Gastrocnemius medialis (tissue), 4 donors: ENCODE data around the gene ZNF513. TPM values are rescaled to one million over a fixed set of nuclear protein-coding genes. Genes with fewer than 3 reads are reported as not detected.

Experiments
- ATAC-seq, 2 donors: fragments of 150-250 bp; one replicate each; pipeline ENCODE4 v1.9.1; 2016
- DNase-seq, 2 donors: peaks; one replicate each; pipeline ENCODE4 v3.0.0-alpha.2; 2019
- H3K27ac ChIP-seq, 4 donors: fragments of 200-600 bp; sonication (generic); 1 replicate in 1 of 4; 2 replicates in 3 of 4; pipeline ENCODE4 v1.5.1; 2016 to 2018; ENCODE audit warnings: mild to moderate bottlenecking in 2 of 4, moderate library complexity in 1 of 4
- H3K27me3 ChIP-seq, 3 donors: fragments of 200-600 bp; sonication (generic) in 2 of 3; 1 replicate in 1 of 3; 2 replicates in 2 of 3; pipeline versions ENCODE4 v1.5.1 to v1.6.0; 2016 to 2019; ENCODE audit warnings: mild to moderate bottlenecking in 1 of 3, moderate library complexity in 1 of 3
- H3K36me3 ChIP-seq, 2 donors: fragments of 200-600 bp; sonication (generic) in 1 of 2; one replicate each; pipeline ENCODE4 v1.5.1; 2017 to 2018
- H3K4me1 ChIP-seq, 2 donors: fragments of 200-600 bp; sonication (generic) in 1 of 2; one replicate each; pipeline ENCODE4 v1.5.1; 2016 to 2017; ENCODE audit warnings: mild to moderate bottlenecking in 2 of 2
- H3K4me3 ChIP-seq, 4 donors: fragments of 200-600 bp; sonication (generic) in 3 of 4; 1 replicate in 1 of 4; 2 replicates in 3 of 4; pipeline ENCODE4 v1.5.1; 2016 to 2019; ENCODE audit warnings: mild to moderate bottlenecking in 2 of 4
- H3K9me3 ChIP-seq, 3 donors: fragments of 200-600 bp; sonication (generic) in 2 of 3; 1 replicate in 1 of 3; 2 replicates in 2 of 3; pipeline ENCODE4 v1.5.1; 2016 to 2019
- POLR2A ChIP-seq, 2 donors: fragments of 450-650 bp; IDR thresholded peaks; one replicate each; pipeline ENCODE4 v1.6.1; 2017; ENCODE audit warnings: antibody characterized with exemption in 2 of 2, mild to moderate bottlenecking in 2 of 2, moderate library complexity in 2 of 2
- in situ Hi-C, 4 donors: fragments of 200-750 bp; cut with MboI; loops; one replicate each; pipeline versions ENCODE4 v1.15.0 to v1.8.0; 2017; ENCODE audit warnings: low sequenced_read_pairs in 4 of 4
- intact Hi-C: fragments of 100-400 bp; cut with DNase I; formaldehyde crosslinking; loops from one replicate; pipeline ENCODE4 v1.15.1; 2023; ENCODE audit warnings: low total_unique reads
- total RNA-seq, 4 donors: library from RNA; depleted of rRNA; stranded (reverse); fragments of >200 nt; gene quantifications; one replicate each; pipeline versions ENCODE4 v1.1.0 to v1.2.3, GENCODE V29; 2016
- TF ChIP-seq, protein P1 (sequence below), 5 experiments: fragments of 450-650 bp in 3 of 5; fragments of 200-600 bp in 2 of 5; sonication (generic) in 2 of 5; IDR thresholded peaks in 4 of 5; conservative IDR thresholded peaks in 1 of 5; 1 replicate in 4 of 5; 2 replicates in 1 of 5; pipeline ENCODE4 v1.5.1; 2016 to 2019; ENCODE audit warnings: antibody characterized with exemption in 5 of 5, mild to moderate bottlenecking in 3 of 5, moderate library complexity in 3 of 5

The ZNF513 gene
- total RNA-seq, 4 donors from 2014 or later = 2.0 to 7.6 (median 4.5) TPM

DNA sequence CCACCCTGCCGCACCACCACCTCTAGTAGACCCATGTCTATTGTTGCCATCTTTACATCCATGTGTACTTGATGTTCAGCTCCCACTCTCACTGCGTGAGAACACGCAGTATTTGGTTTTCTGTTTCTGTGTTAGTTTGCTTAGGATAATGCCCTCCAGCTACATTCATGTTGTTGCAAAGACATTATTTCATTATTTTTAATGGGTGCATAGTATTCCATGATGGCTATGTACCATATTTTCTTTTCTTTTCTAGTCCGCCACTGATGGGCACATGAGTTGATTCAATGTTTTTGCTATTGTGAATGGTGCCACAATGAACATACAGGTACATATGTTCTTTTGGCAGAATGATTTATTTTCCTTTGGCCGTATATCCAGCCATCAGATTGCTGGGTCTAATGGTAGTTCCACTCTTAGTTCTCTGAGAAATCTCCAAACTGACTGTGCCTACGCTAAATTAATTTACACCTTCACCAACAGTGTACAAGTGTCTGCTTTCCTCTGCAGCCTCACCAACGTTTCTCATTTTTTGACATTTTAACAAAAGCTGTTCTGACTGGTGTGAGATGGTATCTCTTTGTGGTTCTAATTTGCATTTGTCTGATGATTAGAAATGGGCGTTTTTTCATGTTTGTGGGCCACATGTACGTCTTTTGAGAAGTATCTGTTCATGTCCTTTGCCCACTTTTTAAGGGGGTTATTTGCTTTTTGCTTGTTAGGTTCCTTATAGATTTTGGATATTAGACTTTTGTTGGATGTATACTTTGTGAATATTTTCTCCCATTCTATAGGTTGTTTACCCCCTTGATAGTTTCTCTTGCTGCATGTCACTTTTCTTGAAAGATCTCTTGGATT is 10.5 kb upstream of the ZNF513 start:
- no peak for ATAC-seq
- in situ Hi-C loops = no loop called here
- no peaks in the 10 kb centered on the region for H3K4me1 ChIP-seq
- H3K27me3 ChIP-seq = no peaks in the 10 kb centered on the region
- no peaks in the 10 kb centered on the region for H3K9me3 ChIP-seq
- no peak for DNase-seq
- no peak overlapping the region for H3K27ac ChIP-seq
- intact Hi-C loops = no loop called here
- peaks cover 0 to 13% of the 10 kb centered on the region in 2 donors for H3K36me3 ChIP-seq
- H3K4me3 ChIP-seq = no peak overlapping the region
- TF ChIP-seq, protein P1, sequence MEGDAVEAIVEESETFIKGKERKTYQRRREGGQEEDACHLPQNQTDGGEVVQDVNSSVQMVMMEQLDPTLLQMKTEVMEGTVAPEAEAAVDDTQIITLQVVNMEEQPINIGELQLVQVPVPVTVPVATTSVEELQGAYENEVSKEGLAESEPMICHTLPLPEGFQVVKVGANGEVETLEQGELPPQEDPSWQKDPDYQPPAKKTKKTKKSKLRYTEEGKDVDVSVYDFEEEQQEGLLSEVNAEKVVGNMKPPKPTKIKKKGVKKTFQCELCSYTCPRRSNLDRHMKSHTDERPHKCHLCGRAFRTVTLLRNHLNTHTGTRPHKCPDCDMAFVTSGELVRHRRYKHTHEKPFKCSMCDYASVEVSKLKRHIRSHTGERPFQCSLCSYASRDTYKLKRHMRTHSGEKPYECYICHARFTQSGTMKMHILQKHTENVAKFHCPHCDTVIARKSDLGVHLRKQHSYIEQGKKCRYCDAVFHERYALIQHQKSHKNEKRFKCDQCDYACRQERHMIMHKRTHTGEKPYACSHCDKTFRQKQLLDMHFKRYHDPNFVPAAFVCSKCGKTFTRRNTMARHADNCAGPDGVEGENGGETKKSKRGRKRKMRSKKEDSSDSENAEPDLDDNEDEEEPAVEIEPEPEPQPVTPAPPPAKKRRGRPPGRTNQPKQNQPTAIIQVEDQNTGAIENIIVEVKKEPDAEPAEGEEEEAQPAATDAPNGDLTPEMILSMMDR (IDR thresholded peaks at IDR 0.05 in 4 of 5, conservative IDR thresholded peaks at IDR 0.05 in 1 of 5) = no peak

DNA sequence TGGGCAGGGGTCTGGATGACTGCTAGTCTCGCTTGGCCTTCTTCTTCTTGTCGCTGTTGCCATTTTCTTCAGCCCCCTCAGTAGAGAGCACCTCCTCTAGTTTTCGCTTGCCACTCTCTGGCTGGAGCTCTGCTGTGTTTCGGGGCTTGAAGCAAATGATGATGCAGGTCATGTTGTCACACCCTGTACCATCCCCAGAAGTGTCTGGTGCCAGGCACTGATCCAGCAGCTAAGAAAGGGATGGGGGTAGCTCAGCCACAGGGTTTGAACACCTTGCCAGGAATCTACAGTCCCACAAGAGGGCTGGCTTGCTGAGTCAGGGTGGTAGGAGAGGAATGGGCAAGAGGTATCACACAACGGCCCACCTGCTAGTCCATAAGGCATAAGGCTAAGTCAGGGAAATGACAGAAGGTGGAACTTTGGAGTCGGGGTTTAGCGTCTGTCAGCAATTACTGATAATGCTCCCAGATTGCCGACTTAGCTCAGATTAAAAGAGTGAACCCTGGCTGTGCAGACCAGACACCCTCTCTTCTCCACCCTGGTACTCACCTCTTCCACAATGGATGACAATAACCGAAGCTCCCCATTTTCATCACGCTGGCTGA is 1.1 kb upstream of the ZNF513 start:
- no peak for ATAC-seq
- Histone ChIP-seq H3K4me3 (peak overlapping the region in 2 of 4 donors; percentile 59 to 66), H3K27ac (peak overlapping the region; percentile 84 to 91 (median 88)), H3K27me3 (no peaks in the 10 kb centered on the region), H3K9me3 (no peaks in the 10 kb centered on the region), H3K36me3 (peaks cover 0 to 68% of the 10 kb centered on the region in 2 donors), H3K4me1 (peaks cover 18 to 19% of the 10 kb centered on the region in 2 donors)
- DNase-seq = no peak
- intact Hi-C loops = loop anchor here (2.0 kb wide), 3 partner anchors 27 to 59 kb away; partner anchors contain the start of genes MPV17, NRBP1 and PPM1G
- in situ Hi-C loops = no loop called here
- no peak for TF ChIP-seq POLR2A (IDR thresholded peaks at IDR 0.05)
- TF ChIP-seq, protein P1 (IDR thresholded peaks at IDR 0.05 in 4 of 5, conservative IDR thresholded peaks at IDR 0.05 in 1 of 5) = no peak

DNA sequence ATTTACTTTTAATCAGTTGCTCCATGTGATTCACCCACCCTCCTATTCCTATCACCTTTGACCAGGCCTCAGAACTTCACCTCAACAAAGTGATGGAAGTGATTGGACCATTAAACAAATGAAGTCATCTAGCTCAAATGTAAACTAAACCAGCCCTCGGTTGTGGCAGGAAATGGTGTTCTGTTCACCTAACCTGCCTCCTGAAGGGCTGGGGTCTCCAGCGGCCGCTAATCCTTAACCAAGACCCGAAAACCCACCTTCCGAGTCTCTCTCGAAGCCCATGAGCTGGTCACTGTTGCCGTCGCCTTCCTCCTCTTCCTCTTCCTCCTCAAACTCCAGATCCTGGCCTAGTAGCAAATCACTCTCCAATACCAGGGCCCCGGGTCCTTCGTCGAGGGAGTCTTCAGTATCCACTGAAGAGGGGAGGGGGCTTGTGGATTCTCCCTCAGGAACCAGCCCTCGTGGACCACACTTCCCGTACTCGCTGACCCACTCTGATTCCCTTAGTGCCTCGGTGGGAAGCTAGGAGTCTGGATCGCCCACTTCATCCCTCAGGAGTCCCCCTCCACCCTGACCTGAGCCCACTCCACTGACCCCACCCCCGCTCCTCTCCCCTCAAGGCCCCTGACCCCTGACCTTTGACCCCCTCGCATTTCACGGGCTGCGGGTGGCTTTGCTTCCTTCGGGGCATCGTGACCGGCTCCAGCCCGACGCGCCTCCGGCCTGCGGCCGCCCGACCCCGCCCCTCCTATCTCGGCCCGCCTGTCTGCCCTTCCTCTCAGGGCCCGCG is 503 bp downstream of the ZNF513 start:
- H3K36me3 ChIP-seq = peaks cover 0 to 68% of the 10 kb centered on the region in 2 donors
- no peaks in the 10 kb centered on the region for H3K27me3 ChIP-seq
- intact Hi-C loops = loop anchor here (1.0 to 10.0 kb wide), 5 partner anchors 10 to 295 kb away; partner anchors contain the start of genes EIF2B4, KHK, MPV17 and NRBP1
- TF ChIP-seq, protein P1 (IDR thresholded peaks at IDR 0.05 in 4 of 5, conservative IDR thresholded peaks at IDR 0.05 in 1 of 5) = no peak
- TF ChIP-seq POLR2A (IDR thresholded peaks at IDR 0.05) = no peak
- in situ Hi-C loops = no loop called here
- ATAC-seq = peak; percentile 54 to 60
- H3K4me3 ChIP-seq = peak overlapping the region; percentile 59 to 77 (median 70)
- peak overlapping the region; percentile 84 to 91 (median 88) for H3K27ac ChIP-seq
- H3K9me3 ChIP-seq = no peaks in the 10 kb centered on the region
- peak; percentile 44 to 73 for DNase-seq
- peaks cover 18 to 19% of the 10 kb centered on the region in 2 donors for H3K4me1 ChIP-seq

- Histone ChIP-seq H3K27ac (peak overlapping the region; percentile 84 to 91 (median 88)), H3K4me1 (peaks cover 18 to 19% of the 10 kb centered on the region in 2 donors), H3K27me3 (no peaks in the 10 kb centered on the region), H3K36me3 (peaks cover 0 to 68% of the 10 kb centered on the region in 2 donors), H3K4me3 (peak overlapping the region in 3 of 4 donors; percentile 59 to 77 (median 66)), H3K9me3 (no peaks in the 10 kb centered on the region)
- intact Hi-C loops = loop anchor here (10.0 kb wide), 1 partner anchor 295 kb away; the partner anchor contains the start of gene KHK
- no peak for DNase-seq
- TF ChIP-seq POLR2A (IDR thresholded peaks at IDR 0.05) = no peak
- TF ChIP-seq, protein P1 (IDR thresholded peaks at IDR 0.05 in 4 of 5, conservative IDR thresholded peaks at IDR 0.05 in 1 of 5) = no peak
- no peak for ATAC-seq
- in situ Hi-C loops = no loop called here
Measured at GRCh38 chr2:27379383-27379835, 1.1 kb downstream of the ZNF513 start.
